H9 (cell line): Measurements from ENCODE around the gene RTL5. TPM values are rescaled to one million over a fixed set of nuclear protein-coding genes. Genes with fewer than 3 reads are reported as not detected.
A peak's percentile ranks its signal among the peaks of the same experiment; 100 is the strongest.

Experiments used
- DNase-seq: peaks from one replicate; pipeline ENCODE4 v3.0.0-alpha.2; 2017
- H2AFZ ChIP-seq: one replicate; pipeline ENCODE4 v1.6.1; 2013; ENCODE audit warnings: mild to moderate bottlenecking, low read length, control low read depth, moderate library complexity
- H2AK5ac ChIP-seq: 2 replicates; pipeline ENCODE4 v1.6.1; 2013; ENCODE audit warnings: low read length, control low read depth, mixed read lengths; ENCODE audit not compliant: insufficient read length
- H2BK120ac ChIP-seq: one replicate; pipeline ENCODE4 v1.6.1; 2013; ENCODE audit warnings: low read depth, mild to moderate bottlenecking, low read length, control low read depth, inconsistent platforms; ENCODE audit not compliant: poor library complexity, severe bottlenecking
- H2BK12ac ChIP-seq: 2 replicates; pipeline ENCODE4 v1.6.1; 2013; ENCODE audit warnings: low read length, control low read depth, mixed read lengths, low read depth; ENCODE audit not compliant: insufficient read length
- H2BK15ac ChIP-seq: 2 replicates; pipeline ENCODE4 v1.6.1; 2013; ENCODE audit warnings: low read depth, low read length, control low read depth
- H2BK20ac ChIP-seq: one replicate; pipeline ENCODE4 v1.6.1; 2013; ENCODE audit warnings: low read depth, mild to moderate bottlenecking, low read length, control low read depth, inconsistent platforms; ENCODE audit not compliant: poor library complexity, severe bottlenecking
- H2BK5ac ChIP-seq: 2 replicates; pipeline ENCODE4 v1.6.1; 2013; ENCODE audit warnings: low read length, control low read depth, mixed read lengths; ENCODE audit not compliant: insufficient read length
- H3K14ac ChIP-seq: 2 replicates; pipeline ENCODE4 v1.6.1; 2013; ENCODE audit warnings: low read length, control low read depth; ENCODE audit not compliant: insufficient read depth
- H3K18ac ChIP-seq: 2 replicates; pipeline ENCODE4 v1.6.1; 2013; ENCODE audit warnings: low read depth, mild to moderate bottlenecking, mixed read lengths, low read length, control low read depth; ENCODE audit not compliant: insufficient read length
- H3K23ac ChIP-seq: 2 replicates; pipeline ENCODE4 v1.6.1; 2013; ENCODE audit warnings: low read length, control low read depth, mixed read lengths, low read depth; ENCODE audit not compliant: insufficient read length
- H3K23me2 ChIP-seq: 2 replicates; pipeline ENCODE4 v1.6.1; 2013; ENCODE audit warnings: low read depth, mild to moderate bottlenecking, mixed read lengths, low read length, control low read depth; ENCODE audit not compliant: insufficient read length, poor library complexity, severe bottlenecking
- H3K27ac ChIP-seq: 2 replicates; pipeline ENCODE4 v1.5.1; 2013; ENCODE audit warnings: low read length, control low read depth, mixed read lengths, low read depth; ENCODE audit not compliant: insufficient read length
- H3K27me3 ChIP-seq: 2 replicates; pipeline ENCODE4 v1.6.1; 2013; ENCODE audit warnings: low read length, control low read depth, inconsistent platforms; ENCODE audit not compliant: insufficient read depth
- H3K4ac ChIP-seq: 2 replicates; pipeline ENCODE4 v1.6.1; 2013; ENCODE audit warnings: low read depth, mild to moderate bottlenecking, control low read depth, inconsistent platforms, low read length, moderate library complexity
- H3K4me1 ChIP-seq: 2 replicates; pipeline ENCODE4 v1.6.1; 2013; ENCODE audit warnings: low read length, control low read depth, inconsistent platforms; ENCODE audit not compliant: insufficient read depth
- H3K4me2 ChIP-seq: 2 replicates; pipeline ENCODE4 v1.6.1; 2013; ENCODE audit warnings: low read length, control low read depth, mixed read lengths; ENCODE audit not compliant: insufficient read length, insufficient read depth
- H3K56ac ChIP-seq: 2 replicates; pipeline ENCODE4 v1.6.1; 2013; ENCODE audit warnings: low read depth, mild to moderate bottlenecking, mixed read lengths, low read length, control low read depth; ENCODE audit not compliant: insufficient read length
- H3K79me1 ChIP-seq: 2 replicates; pipeline ENCODE4 v1.6.1; 2013; ENCODE audit warnings: low read depth, mild to moderate bottlenecking, moderate library complexity, low read length, control low read depth, inconsistent platforms; ENCODE audit not compliant: insufficient read depth, poor library complexity, severe bottlenecking
- H3K79me2 ChIP-seq: 2 replicates; pipeline ENCODE4 v1.6.1; 2013; ENCODE audit warnings: low read length, control low read depth, inconsistent platforms; ENCODE audit not compliant: insufficient read depth
- H3K9ac ChIP-seq: 2 replicates; pipeline ENCODE4 v1.6.1; 2013; ENCODE audit warnings: low read length, control low read depth, mixed read lengths; ENCODE audit not compliant: insufficient read length; ENCODE audit errors: extremely low read depth
- H3K9me3 ChIP-seq: one replicate; pipeline ENCODE4 v1.6.1; 2013; ENCODE audit warnings: low read depth, low read length, inconsistent platforms; ENCODE audit not compliant: control insufficient read depth
- H3T11ph ChIP-seq: one replicate; pipeline ENCODE4 v1.6.1; 2013; ENCODE audit warnings: mild to moderate bottlenecking, low read length, control low read depth, inconsistent platforms
- H4K20me1 ChIP-seq: one replicate; pipeline ENCODE4 v1.6.1; 2013; ENCODE audit not compliant: control insufficient read depth, insufficient read length, insufficient read depth
- H4K5ac ChIP-seq: 2 replicates; pipeline ENCODE4 v1.6.1; 2013; ENCODE audit warnings: low read depth, mild to moderate bottlenecking, mixed read lengths, low read length, control low read depth; ENCODE audit not compliant: insufficient read length
- H4K8ac ChIP-seq: replicated peaks from 2 replicates; pipeline ENCODE4 v1.6.1; 2013; ENCODE audit warnings: low read length, control low read depth, mixed read lengths, low read depth; ENCODE audit not compliant: insufficient read length
- H4K91ac ChIP-seq: 2 replicates; pipeline ENCODE4 v1.6.1; 2013; ENCODE audit warnings: low read depth, mild to moderate bottlenecking, moderate library complexity, mixed read lengths, low read length, control low read depth; ENCODE audit not compliant: insufficient read length
- H3K27ac Mint-ChIP-seq, 3 experiments: 2 replicates in 2 of 3; 3 replicates in 1 of 3; pipeline ENCODE4 v1.8.0; 2020 to 2021; ENCODE audit warnings: mixed read lengths in 3 of 3, mild to moderate bottlenecking in 1 of 3, moderate library complexity in 1 of 3
- H3K27me3 Mint-ChIP-seq: 2 replicates; pipeline ENCODE4 v1.8.0; 2021; ENCODE audit warnings: low read depth, mild to moderate bottlenecking, moderate library complexity, mixed read lengths
- H3K36me3 Mint-ChIP-seq, 3 experiments: 2 replicates in 2 of 3; 3 replicates in 1 of 3; pipeline ENCODE4 v1.8.0; 2020 to 2021; ENCODE audit warnings: low read depth in 3 of 3, mixed read lengths in 3 of 3; ENCODE audit not compliant: insufficient read depth in 1 of 3
- H3K4me1 Mint-ChIP-seq, 2 experiments: 2 replicates each; pipeline ENCODE4 v1.8.0; 2020; ENCODE audit warnings: mixed read lengths in 2 of 2
- H3K4me3 Mint-ChIP-seq, 2 experiments: 2 replicates in 1 of 2; 3 replicates in 1 of 2; pipeline ENCODE4 v1.8.0; 2020 to 2021; ENCODE audit warnings: mild to moderate bottlenecking in 2 of 2, mixed read lengths in 2 of 2, moderate library complexity in 1 of 2
- H3K9me3 Mint-ChIP-seq, 2 experiments: 2 replicates in 1 of 2; 3 replicates in 1 of 2; pipeline ENCODE4 v1.8.0; 2020; ENCODE audit warnings: mild to moderate bottlenecking in 2 of 2, mixed read lengths in 2 of 2, moderate library complexity in 1 of 2
- CTCF ChIP-seq: fragments of 200-600 bp; sonication (generic); conservative IDR thresholded peaks from 3 replicates; pipeline ENCODE4 v1.8.0; 2021; ENCODE audit warnings: antibody characterized with exemption, mild to moderate bottlenecking
- WGBS: extraction: QIAGEN DNeasy Blood & Tissue Kit; methylation state at CpG from one replicate; pipeline ENCODE4 v1.1.7; 2013; ENCODE audit warnings: missing lambda C conversion rate, low lambda C conversion rate, mixed read lengths; ENCODE audit not compliant: insufficient read length; ENCODE audit errors: extremely low coverage; 5-methylcytosine and 5-hydroxymethylcytosine counted together
- total RNA-seq: library from RNA; stranded (reverse); gene quantifications from 2 replicates; pipeline ENCODE4 v1.2.1, GENCODE V29; 2021

The RTL5 gene
- total RNA-seq, 1 experiment from 2014 or later, result 1.2 TPM

GRCh38 chrX:72126539-72127140, 5.1 kb downstream of the RTL5 start:
- H2BK120ac ChIP-seq, result no peak overlapping the region
- no peak overlapping the region for H3K4me2 ChIP-seq
- no peak overlapping the region for H3K27ac Mint-ChIP-seq
- TF ChIP-seq CTCF, result peak; percentile 79
- H4K8ac ChIP-seq, result no peak overlapping the region
- H2BK5ac ChIP-seq, result no peak overlapping the region
- peaks cover 33% of the 10 kb centered on the region for H3K9me3 ChIP-seq
- H2BK12ac ChIP-seq, result no peak overlapping the region
- no peaks in the 10 kb centered on the region for H3K23me2 ChIP-seq
- H2AFZ ChIP-seq, result no peak overlapping the region
- H3K14ac ChIP-seq, result no peak overlapping the region
- H3K27me3 Mint-ChIP-seq, result peaks cover 44% of the 10 kb centered on the region
- no peak overlapping the region for H3K9ac ChIP-seq
- no peak overlapping the region for H3K23ac ChIP-seq
- H3K18ac ChIP-seq, result no peak overlapping the region
- H3K4ac ChIP-seq, result no peak overlapping the region
- H3K27me3 ChIP-seq, result peaks cover 13% of the 10 kb centered on the region; the same call in 1 of the 2 replicates
- no peak overlapping the region for H3T11ph ChIP-seq
- no peak overlapping the region for H3K56ac ChIP-seq
- peak; percentile 83 for DNase-seq
- H4K5ac ChIP-seq, result no peak overlapping the region
- H4K91ac ChIP-seq, result no peak overlapping the region
- peaks cover 74 to 75% of the 10 kb centered on the region in 2 experiments for H3K9me3 Mint-ChIP-seq
- no CpG with 5 or more reads among the region's 9 CpGs for WGBS
- H3K4me1 ChIP-seq, result peaks cover 4% of the 10 kb centered on the region; the same call in 1 of the 2 replicates
- H4K20me1 ChIP-seq, result no peaks in the 10 kb centered on the region
- H2BK15ac ChIP-seq, result no peak overlapping the region
- H3K4me3 Mint-ChIP-seq, result no peak overlapping the region; a peak in 1 of 5 replicates
- H3K79me2 ChIP-seq, result no peaks in the 10 kb centered on the region
- no peak overlapping the region for H3K27ac ChIP-seq
- H3K36me3 Mint-ChIP-seq, result peaks cover 15 to 17% (median 16%) of the 10 kb centered on the region in 3 experiments; a peak in 6 of 7 replicates
- H2BK20ac ChIP-seq, result no peak overlapping the region
- no peak overlapping the region for H2AK5ac ChIP-seq
- H3K4me1 Mint-ChIP-seq, result peaks cover 33 to 36% of the 10 kb centered on the region in 2 experiments
- H3K79me1 ChIP-seq, result no peaks in the 10 kb centered on the region
